T-helper 2 cell treated with Interferon-gamma antibody and Interleukin-4, amounts not matched to agents 100 ng/mL and 5 ng/mL, for 36 hours (primary cell): Measurements from ENCODE around the gene HOMER2. TPM values are rescaled to one million over a fixed set of nuclear protein-coding genes. Genes with fewer than 3 reads are reported as not detected.

Experiments
- intact Hi-C: fragments of 100-400 bp; cut with micrococcal nuclease; formaldehyde crosslinking; loops from one replicate; pipeline ENCODE4 v1.15.1; 2023
- total RNA-seq: library from RNA; stranded (reverse); gene quantifications from 2 replicates; pipeline ENCODE4 v1.2.3, GENCODE V29; 2022

Gene HOMER2
- total RNA-seq, 1 donor from 2014 or later = 38.1 TPM

DNA sequence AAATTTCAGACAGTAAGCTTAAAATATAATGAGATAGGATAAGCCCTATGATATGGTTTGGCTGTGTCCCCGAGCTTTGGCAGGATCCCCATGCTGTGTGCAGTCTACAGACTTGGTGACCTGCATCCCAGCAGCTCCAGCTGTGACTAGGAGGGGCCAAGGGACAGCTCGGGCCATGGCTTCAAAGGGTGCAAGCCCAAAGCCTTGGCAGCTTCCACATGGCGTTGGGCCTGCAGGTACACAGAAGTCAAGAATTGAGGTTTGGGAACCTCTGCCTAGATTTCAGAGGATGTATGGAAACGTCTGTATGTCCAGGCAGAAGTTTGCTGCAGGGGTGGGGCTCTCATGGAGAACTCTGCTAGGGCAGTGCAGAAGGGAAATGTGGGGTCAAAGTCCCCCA, 86.9 kb downstream of the HOMER2 start:
- intact Hi-C loops = loop anchor here (10.0 kb wide), 1 partner anchor 59 kb away; no protein-coding TSS in a partner anchor

DNA sequence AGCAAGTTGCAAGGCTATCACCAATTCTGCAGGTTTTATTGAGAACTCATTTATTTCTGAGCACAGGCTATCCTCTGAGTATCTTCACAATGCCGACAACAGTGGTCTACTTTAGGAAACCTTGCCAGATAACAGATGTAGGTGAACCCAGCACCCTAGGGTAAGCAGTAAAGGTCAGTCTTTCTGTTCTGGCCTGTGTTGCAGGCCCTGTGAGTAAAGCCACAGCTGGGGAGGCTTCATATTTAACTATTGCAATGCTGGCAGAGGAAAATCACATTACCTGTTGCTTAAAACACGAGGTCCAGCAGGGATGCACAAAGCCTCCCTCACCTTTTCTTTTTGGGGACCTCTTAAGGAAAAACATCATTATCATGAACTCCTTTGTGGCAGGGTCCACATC, 87.6 kb downstream of the HOMER2 start:
- intact Hi-C loops = loop anchor here (10.0 kb wide), 1 partner anchor 60 kb away; no protein-coding TSS in a partner anchor

DNA sequence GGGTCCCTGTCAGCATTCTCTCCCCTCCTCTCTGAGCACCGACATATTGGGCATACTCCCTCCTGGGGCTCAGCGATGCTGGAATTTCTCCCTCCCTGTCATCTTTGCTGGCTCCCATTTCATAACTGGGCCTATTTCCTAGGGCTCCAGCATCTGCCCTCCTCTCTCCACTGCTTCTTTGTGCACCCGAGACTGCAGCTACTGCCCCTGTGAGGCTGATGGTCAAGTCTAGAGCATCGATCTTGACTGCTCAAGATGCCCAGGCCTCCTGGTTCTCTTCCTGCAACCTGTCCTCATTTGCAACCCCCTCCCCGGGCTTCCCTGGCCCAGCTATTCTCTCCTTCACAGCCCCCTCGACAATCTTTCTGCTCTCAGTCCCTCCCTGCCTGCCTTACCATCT, 89.6 kb downstream of the HOMER2 start:
- intact Hi-C loops = loop anchor here (10.0 kb wide), 1 partner anchor 62 kb away; no protein-coding TSS in a partner anchor

DNA sequence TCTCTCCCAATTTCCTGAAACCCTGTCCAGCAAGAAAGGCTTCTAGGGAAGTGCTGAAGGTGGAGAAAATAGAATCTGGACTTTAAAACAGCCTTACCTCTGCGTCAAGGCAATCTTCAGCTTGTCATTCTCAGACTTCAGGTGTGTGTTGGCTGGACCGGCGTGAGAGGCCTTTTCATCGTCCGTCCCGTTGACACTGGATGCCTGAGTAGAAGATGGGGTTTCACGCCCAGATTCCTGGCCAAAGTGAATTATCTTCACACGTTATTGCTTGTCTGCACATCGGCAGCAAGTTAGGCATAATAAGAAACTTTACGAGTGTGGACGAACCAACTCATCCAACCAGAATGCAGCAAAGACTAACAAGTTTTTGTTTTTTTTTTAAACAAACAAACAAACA, 93.6 kb downstream of the HOMER2 start:
- intact Hi-C loops = no loop called here

DNA sequence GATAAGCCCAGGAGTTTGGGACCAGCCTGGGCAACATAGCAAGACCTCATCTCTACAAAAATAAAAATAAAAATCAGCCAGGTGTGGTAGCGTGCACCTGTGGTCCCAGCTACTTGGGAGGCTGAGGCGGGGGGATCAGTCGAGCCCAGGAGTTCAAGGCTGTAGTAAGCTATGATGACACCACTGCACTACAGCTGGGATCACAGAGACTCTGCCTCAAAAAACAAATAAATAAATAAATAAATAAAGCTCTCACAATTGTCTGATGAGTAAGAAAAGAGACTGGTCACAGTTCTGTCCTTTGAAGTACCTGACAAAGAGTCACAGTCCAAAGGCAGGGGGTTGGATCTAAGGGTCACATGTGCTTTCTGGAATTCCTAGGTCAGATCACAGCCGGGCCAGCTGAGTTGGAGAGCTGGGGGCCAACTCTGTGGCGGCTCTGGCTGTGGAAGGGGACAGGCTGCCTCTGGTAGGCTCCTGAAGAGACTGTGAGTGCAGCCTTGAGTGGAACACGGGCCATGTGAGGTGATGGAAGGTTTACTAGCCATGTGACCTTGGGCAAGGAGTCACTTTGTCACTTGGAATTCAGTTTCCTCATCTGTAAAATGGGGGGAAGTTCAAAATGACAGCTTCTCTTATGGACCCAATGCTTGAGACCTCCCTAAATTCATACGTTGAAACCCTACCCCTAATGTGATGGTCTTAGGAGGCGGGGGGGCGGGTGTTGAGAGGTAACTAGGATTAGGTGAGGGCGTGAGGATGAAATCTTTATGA, 95.9 kb downstream of the HOMER2 start:
- intact Hi-C loops = no loop called here

DNA sequence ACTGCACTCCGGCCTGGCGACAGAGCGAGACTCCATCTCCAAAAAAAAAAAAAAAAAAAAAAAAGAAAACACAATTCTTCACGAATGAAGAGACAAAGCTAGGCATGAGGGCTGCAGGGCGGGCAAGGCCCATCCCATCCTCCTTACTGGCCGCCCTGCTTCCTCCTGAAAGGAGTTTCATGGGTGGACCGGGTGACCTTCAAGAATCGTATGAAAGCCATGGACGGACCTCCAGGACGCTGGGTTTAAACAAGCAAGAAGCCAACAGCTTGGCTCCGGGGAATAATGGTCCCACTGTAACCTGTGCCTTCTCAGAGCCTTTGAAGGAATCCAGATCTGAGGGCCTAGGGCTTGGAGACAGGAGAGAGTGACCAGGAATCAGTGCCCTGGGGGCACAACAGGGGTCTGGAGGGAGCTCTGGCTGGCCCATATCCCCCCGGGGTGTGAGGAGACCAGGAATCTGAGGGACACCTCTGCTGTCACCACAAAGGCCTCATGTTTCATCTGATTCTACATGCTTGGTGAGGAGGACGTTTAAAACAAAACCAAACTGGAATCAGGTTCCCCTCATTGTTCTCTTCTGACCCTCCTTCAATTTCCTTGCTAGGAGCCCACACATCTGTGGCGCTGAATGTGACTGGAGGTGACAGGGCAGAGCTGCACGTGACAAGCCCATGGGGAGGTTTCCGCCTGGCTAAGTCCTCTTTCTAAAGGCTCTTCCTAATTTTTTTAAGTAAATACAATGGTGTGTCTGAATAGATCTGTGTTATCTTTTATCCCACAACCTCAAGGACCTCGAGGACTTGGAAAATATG, 97.0 kb downstream of the HOMER2 start:
- intact Hi-C loops = no loop called here

DNA sequence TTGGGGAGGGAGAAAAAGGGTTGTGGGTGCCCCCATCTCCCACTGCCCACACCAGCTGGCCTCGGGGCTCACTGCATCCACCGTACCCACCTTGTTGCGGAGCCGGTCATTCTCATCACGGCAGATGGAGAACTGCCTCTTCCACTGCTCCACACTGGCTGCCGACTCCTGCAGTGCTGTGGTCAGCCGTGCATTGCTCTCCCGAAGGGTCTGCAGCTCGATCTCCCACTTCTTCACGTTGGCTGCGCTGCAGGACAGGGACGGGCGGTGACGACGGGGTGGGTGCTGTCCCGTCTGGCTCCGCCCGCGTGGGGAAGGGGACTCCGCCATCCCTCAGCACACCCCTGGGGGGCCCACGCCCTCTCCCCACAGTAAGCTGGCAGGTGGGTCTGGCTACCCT, 98.0 kb downstream of the HOMER2 start:
- intact Hi-C loops = no loop called here

DNA sequence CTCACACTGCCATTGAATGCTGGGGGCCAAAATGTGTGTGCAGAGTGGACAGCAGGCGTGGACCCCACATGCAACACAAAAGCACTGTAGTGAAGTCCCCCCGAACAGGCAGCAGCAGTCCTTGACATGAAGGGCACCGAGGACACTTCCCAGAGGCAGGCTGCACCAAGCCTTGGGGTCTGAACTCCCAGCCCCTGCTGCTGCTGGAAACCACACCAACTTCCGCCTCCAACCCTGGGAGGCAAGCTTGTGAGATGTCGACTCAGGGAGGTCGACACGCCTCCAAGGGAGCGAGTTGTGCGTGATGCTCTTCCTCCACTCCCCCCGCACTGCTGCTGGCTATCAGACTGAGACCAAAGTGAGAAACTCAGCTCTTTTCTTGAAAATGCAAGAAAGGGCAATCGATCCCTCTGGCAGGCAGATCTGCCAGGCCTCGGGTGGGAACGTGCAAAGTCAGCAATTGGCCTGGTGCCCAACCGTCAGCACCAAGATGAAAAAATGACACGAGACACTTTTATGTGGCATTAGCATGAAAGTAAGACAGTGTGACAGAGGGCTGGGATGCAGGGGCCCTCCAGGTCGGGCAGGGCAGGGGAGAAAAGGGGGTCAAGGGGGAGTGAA, 99.5 kb downstream of the HOMER2 start:
- intact Hi-C loops = no loop called here

DNA sequence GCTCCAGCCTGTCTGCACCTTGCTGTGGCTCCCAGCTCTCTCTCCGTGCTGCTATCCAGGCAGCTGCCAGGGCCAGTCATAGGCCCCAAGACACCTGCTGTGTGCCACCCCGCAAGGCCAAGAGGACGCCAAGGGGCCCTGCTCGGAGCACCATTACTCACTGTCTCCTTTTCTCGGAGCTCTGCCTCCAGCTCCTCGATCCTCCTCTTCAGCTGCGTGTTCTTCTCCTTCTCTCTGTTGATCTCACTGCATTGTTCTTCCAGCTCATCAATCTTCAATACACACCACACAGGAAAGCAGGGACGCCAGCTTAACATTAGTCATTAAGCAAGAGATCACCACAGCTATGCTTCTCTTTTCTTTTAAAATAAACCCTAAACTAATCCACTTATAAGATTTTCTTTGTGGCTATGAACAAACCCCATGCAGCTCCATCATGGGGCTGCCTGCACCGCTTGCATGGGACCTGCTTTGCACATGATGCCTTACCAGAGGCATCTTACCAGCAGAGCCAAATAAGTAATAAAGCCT, 100.5 kb downstream of the HOMER2 start:
- intact Hi-C loops = no loop called here

DNA sequence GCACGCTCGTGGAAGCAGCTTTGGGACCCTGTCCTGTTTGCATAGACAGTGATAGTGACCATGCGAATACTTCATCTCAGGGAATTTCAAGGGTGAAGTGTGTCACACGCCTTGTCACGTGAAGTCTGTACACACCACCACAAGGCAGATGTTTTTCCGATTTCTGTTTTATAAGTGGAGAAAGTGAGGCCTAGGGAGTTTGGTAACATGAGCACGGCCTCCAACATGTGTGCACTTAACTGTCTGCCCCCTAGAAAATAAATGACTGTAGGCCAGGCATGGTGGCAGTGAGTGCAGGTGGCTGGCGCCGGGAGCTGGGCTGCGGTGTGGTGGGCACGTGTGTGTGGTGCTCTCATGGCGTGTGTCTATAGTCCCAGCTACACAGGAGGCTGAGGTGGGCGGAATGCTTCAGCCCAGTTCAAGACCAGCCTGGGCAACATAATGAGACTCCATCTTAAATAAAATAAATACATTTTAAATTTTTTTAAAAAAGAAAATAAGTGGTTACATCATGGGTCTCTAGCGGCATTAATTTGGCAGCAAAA, 101.1 kb downstream of the HOMER2 start:
- intact Hi-C loops = no loop called here

DNA sequence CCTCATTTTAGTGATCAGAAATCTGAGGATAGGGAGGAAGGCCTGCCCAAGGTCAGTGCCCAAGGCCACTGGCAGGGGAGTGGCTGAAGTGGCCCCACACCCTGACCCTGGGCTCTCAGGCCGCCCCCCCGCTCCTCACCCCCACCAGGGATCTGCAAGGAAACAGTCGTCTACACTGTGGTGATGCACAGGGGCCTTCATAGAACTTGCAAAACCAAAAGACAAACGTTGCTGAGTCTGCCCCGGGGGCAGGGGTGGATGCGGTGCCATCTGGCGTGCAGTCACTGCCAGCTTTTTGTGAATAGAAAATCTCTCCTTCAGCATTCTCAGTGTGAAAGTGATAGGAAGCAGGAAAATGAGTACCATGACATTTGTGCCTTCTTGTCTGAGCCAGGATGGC, 101.8 kb downstream of the HOMER2 start:
- intact Hi-C loops = no loop called here

DNA sequence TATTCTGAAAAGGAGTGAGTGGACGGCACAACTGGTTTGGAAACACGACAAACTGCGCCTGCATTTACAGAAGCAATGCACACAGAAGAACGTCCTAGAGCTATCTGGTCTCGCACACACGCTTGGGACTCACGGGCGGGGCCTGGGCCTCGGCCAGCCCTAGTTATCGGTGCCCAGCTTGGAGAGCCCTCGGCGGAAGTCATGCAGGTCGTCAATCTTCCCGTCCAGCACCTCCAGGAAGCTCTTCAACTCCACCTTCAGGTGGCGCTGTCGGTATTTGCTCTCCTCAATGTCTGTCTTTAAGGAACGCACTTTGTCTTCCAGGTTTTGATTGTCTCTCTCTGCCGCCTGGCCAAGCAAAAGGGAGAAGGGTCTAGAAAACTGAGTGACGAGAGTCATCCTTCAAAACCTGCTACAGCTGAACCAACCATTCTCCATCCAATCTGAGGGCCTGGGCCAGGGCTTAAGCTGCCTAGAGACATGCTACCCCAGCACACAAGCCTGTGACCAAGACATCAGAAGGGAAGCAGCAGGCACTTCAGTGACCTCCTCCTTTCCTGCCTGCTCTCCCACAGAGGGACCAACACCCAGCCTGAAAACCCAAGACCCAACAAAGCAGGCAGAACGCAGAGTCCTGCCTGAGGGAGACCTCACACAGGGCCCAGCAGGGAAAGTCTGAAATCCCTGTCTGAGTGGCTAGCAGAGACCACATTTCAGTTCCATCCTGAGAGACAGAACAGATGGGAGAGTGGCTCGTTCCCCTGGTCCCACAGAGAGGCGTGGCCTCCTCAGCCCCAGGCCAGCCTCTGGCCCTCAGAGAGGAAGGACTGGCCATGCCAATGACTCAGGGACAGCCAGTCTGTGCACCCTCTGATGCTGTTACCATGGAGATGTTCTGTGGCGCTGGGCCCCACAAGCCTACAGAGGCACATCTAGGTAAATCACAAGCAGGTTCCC, 102.7 kb downstream of the HOMER2 start:
- intact Hi-C loops = loop anchor here (5.0 kb wide), 1 partner anchor 137 kb away; the partner anchor contains the start of gene RAMAC

DNA sequence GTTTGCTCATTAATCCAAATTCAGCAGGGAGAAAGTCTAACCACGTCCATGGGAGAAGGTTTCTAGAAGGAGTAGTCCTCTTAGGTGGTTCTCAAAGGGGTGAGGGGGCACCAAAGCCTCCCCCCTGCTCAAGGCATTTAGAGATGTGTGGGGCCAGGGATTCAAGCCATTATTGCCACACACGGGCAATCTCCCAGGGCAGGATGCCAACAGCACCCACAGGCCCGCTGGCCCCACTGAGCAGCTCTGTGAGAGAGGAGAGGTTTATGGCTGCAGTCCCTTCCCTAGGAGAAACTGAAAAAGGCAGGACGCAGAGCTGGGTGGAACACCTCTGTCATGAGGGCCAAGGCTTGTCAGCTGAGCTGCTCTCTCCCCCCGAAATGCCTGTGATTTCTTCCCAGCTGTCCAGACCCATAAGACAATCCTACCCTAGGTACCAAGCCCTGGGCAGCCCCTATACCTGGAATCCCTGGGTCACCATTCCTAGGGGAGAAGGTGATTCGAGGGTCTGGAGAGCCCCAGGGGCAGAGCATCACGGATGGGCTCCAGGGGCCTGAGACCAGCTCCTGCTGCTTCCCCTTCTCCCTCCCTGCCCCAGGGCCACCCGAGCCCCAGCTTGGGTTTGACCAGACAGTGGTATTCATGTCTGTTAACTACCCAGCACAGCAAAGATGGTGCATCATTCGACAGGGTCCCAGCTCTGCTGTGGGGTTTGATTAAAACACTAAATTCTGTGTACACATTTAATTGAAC, 104.1 kb downstream of the HOMER2 start:
- intact Hi-C loops = loop anchor here (5.0 kb wide), 1 partner anchor 139 kb away; the partner anchor contains the start of gene RAMAC

DNA sequence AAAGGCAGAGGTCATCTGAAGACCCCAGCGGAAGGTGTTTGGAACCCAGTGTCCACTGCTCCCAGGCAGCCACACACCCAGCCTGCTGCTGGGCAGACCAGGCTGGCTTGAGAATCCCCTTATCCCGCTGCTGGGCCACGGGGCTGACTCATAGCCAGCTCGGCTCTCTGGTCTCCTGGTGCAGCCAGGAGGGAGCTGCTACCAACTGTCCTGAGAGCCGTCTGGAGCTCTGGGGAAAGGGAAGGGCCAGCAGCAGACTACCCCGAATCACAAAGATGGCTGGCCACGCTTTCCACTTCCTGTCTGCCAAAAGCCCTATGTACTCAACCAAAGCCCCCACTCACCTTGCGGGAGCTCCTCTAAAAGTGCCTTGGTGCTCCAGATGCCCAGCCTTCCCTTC, 104.8 kb downstream of the HOMER2 start:
- intact Hi-C loops = loop anchor here (5.0 kb wide), 1 partner anchor 140 kb away; the partner anchor contains the start of gene RAMAC

DNA sequence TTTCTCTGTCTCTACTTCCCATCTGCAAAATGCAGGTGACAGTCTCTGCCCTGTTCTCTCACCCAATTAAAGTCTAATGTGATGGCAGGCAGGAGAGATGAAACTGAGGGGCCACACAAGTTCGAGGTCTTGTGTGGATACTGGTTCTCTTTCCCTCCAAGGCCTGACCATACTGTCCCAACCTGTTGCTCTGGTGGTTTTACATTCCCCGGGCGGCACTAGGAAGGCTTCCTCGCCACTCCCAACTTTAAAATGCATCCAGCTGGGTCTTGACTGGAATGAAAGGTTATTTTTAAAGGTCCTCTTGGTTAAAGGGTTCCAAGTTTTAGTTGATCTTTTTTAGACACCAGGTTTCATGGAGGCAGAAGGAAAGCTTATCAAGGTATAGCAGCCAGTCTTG, 105.9 kb downstream of the HOMER2 start:
- intact Hi-C loops = loop anchor here (5.0 kb wide), 1 partner anchor 141 kb away; the partner anchor contains the start of gene RAMAC

DNA sequence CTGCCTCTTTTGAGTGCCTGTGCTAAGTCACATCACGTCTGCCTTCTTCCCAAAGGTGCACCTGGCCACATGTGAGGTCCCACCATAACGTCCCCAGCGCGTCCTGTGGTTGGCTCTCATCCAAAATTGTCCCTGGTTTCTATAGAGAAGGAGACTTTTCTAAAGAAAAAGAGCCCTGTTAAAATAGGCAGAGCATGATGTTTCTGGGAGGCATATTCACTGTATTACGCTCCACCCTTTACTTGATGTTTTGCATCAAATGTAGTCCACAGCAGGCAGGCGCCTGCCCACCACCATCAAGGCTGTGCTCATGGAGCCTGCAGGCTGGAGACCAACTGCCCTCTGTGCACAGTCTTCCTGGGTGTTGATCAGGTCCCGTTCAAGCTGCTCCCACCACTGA, 106.8 kb downstream of the HOMER2 start:
- intact Hi-C loops = loop anchor here (5.0 kb wide), 1 partner anchor 142 kb away; the partner anchor contains the start of gene RAMAC

DNA sequence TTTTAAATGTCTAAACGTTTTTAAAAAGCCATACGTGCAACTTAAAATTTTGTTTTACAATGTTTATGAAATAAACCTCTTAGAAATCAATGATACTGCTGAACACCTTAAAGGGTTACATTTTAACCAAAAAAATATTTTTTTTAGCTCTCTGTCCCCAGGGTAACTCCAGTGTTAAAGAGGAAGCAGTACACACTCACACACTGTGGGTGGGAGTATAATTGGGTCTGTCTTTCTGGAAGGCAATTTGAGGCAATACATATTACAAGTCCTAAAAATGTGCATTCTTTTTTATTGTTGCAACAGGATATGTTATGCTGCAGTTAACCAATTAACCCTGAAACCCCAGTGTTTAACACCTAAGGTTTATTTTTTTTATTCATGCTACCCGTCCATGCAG, 109.0 kb downstream of the HOMER2 start:
- intact Hi-C loops = no loop called here

DNA sequence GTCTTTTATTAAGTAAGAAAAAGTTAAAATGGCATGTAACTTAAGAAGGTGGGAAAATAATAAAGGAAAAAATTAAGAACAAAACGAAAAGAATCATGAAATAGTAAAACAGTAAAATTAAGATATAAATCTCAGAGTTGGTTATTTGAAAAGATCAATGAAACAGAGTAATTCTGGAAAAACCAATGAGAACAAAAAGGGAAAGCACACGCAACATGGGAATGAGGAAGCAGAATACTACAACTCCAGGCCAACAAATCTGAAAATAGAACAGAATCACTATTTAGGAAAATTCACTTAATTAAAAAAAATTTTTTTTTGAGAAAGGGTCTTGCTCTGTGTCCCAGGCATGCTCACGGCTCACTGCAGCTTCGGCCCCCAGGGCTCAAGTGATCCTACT, 112.4 kb downstream of the HOMER2 start:
- intact Hi-C loops = no loop called here

DNA sequence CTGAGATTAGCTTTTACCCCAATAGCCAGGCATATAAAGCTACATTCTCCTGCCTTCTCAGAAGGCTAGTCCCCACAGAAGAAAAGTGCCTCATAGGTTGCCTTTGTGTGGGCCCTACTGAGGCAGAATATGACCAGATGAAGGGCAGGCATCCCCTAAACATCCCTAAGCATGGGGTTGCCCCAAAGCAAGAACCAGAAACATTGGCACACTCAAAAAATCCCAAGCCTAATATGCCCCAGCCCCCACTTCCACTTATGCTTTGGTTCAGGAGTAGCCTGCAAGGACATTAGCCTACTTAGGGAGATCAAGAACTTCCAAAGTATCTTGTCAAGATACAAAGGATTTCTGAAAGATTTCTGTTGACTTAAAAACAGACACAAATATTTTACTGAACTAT, 113.4 kb downstream of the HOMER2 start:
- intact Hi-C loops = no loop called here
